Left ventricle myocardium inferior (tissue), 1 donor: Measurements from ENCODE around the gene NELFB. TPM values are rescaled to one million over a fixed set of nuclear protein-coding genes. Genes with fewer than 3 reads are reported as not detected.

Experiments used
- DNase-seq: peaks from one replicate; pipeline ENCODE4 v3.0.0-alpha.2; 2020
- H3K27ac ChIP-seq: fragments of 200-600 bp; replicated peaks from 2 replicates; pipeline ENCODE4 v1.8.0; 2021
- H3K27me3 ChIP-seq: fragments of 200-600 bp; 2 replicates; pipeline ENCODE4 v1.8.0; 2021; ENCODE audit warnings: low read depth
- H3K36me3 ChIP-seq: fragments of 200-600 bp; 2 replicates; pipeline ENCODE4 v1.8.0; 2021
- H3K4me1 ChIP-seq: fragments of 200-600 bp; 2 replicates; pipeline ENCODE4 v1.8.0; 2021
- H3K4me3 ChIP-seq: fragments of 200-600 bp; 2 replicates; pipeline ENCODE4 v1.8.0; 2021; ENCODE audit warnings: mild to moderate bottlenecking, moderate library complexity
- H3K9me3 ChIP-seq: fragments of 200-600 bp; replicated peaks from 2 replicates; pipeline ENCODE4 v1.8.0; 2021
- intact Hi-C: fragments of 100-400 bp; cut with micrococcal nuclease; formaldehyde crosslinking; loops from one replicate; pipeline ENCODE4 v1.11.0; 2022
- total RNA-seq: library from RNA; stranded (reverse); fragmentation: NEBNext Ultra II Directional; extraction: Animal tissue kit (Norgen Biotek cat#: 25700); gene quantifications from one replicate; pipeline ENCODE4 v1.2.1, GENCODE V29; 2021
- TF ChIP-seq, protein P1 (sequence below): fragments of 200-600 bp; IDR thresholded peaks from 2 replicates; pipeline ENCODE4 v1.8.0; 2021; ENCODE audit warnings: antibody characterized with exemption, mild to moderate bottlenecking, borderline replicate concordance
- donor health status: DM: no; HTN: yes; CAD: no; lungs with severe emphysema.

The NELFB gene
- total RNA-seq, 1 donor from 2014 or later = 35.2 TPM

GRCh38 chr9:137232101-137232500 is 23.0 kb upstream of the NELFB start:
- H3K27me3 ChIP-seq = peaks cover 79% of the 10 kb centered on the region
- no peak for DNase-seq
- intact Hi-C loops = no loop called here

GRCh38 chr9:137232510-137232909 is 22.6 kb upstream of the NELFB start:
- Histone ChIP-seq H3K4me1 (peaks cover 23% of the 10 kb centered on the region), H3K36me3 (no peaks in the 10 kb centered on the region), H3K4me3 (no peak overlapping the region), H3K27me3 (peaks cover 79% of the 10 kb centered on the region), H3K9me3 (no peaks in the 10 kb centered on the region), H3K27ac (no peak overlapping the region)
- DNase-seq = no peak
- intact Hi-C loops = no loop called here
- TF ChIP-seq, protein P1, sequence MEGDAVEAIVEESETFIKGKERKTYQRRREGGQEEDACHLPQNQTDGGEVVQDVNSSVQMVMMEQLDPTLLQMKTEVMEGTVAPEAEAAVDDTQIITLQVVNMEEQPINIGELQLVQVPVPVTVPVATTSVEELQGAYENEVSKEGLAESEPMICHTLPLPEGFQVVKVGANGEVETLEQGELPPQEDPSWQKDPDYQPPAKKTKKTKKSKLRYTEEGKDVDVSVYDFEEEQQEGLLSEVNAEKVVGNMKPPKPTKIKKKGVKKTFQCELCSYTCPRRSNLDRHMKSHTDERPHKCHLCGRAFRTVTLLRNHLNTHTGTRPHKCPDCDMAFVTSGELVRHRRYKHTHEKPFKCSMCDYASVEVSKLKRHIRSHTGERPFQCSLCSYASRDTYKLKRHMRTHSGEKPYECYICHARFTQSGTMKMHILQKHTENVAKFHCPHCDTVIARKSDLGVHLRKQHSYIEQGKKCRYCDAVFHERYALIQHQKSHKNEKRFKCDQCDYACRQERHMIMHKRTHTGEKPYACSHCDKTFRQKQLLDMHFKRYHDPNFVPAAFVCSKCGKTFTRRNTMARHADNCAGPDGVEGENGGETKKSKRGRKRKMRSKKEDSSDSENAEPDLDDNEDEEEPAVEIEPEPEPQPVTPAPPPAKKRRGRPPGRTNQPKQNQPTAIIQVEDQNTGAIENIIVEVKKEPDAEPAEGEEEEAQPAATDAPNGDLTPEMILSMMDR = no peak

More at GRCh38 chr9:137232101-137232500, 23.0 kb upstream of the NELFB start:
- TF ChIP-seq, protein P1 = no peak
- H3K9me3 ChIP-seq = no peaks in the 10 kb centered on the region
- H3K4me3 ChIP-seq = no peak overlapping the region
- H3K4me1 ChIP-seq = peaks cover 23% of the 10 kb centered on the region
- no peak overlapping the region for H3K27ac ChIP-seq
- no peaks in the 10 kb centered on the region for H3K36me3 ChIP-seq

GRCh38 chr9:137233143-137233980 is 21.8 kb upstream of the NELFB start:
- Histone ChIP-seq H3K4me3 (no peak overlapping the region), H3K9me3 (no peaks in the 10 kb centered on the region), H3K27ac (no peak overlapping the region), H3K4me1 (peaks cover 31% of the 10 kb centered on the region), H3K36me3 (no peaks in the 10 kb centered on the region), H3K27me3 (peaks cover 75% of the 10 kb centered on the region)
- TF ChIP-seq, protein P1 = no peak
- no peak for DNase-seq
- intact Hi-C loops = no loop called here

DNA sequence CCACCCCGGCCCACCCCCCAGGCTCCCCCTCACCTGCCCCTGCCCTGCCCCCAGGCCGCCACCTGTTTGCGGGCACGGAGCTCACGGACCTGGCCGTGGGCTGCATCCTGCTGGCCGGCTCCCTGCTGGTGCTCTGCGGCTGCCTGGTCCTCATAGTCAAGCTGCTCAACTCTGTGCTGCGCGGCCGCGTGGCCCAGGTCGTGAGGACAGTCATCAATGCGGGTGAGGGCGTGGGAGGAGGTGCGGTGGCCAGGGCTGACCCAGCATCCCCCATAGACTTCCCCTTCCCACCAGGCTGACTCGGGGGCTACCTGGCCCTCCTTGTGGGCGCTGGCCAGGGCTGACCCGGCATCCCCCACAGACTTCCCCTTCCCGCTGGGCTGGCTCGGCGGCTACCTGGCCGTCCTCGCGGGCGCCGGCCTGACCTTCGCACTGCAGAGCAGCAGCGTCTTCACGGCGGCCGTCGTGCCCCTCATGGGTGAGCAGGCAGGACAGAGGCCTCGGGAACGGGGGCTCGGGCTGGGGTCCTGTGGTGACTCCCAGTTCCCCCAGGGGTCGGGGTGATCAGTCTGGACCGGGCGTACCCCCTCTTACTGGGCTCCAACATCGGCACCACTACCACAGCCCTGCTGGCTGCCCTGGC is 21.0 kb upstream of the NELFB start:
- Histone ChIP-seq H3K27me3 (peaks cover 66% of the 10 kb centered on the region), H3K36me3 (no peaks in the 10 kb centered on the region), H3K4me3 (no peak overlapping the region), H3K9me3 (no peaks in the 10 kb centered on the region), H3K27ac (no peak overlapping the region), H3K4me1 (peaks cover 39% of the 10 kb centered on the region)
- no peak for DNase-seq
- intact Hi-C loops = no loop called here
- TF ChIP-seq, protein P1 = no peak

- Histone ChIP-seq H3K27ac (no peak overlapping the region), H3K36me3 (no peaks in the 10 kb centered on the region), H3K9me3 (no peaks in the 10 kb centered on the region), H3K27me3 (peaks cover 59% of the 10 kb centered on the region), H3K4me3 (no peak overlapping the region), H3K4me1 (peaks cover 46% of the 10 kb centered on the region)
- intact Hi-C loops = loop anchor here (5.0 kb wide), 1 partner anchor 118 kb away; no protein-coding TSS in a partner anchor
- DNase-seq = no peak
- TF ChIP-seq, protein P1 = no peak
Observed at GRCh38 chr9:137234758-137235423, 20.2 kb upstream of the NELFB start.
